ENCODE data around the gene BCO2.
"Not testable (repeated sequence)": the region's sequence is repeated elsewhere in the genome, so short reads cannot be mapped to it uniquely, and the experiment has no call there.

BCO2 gene

DNA sequence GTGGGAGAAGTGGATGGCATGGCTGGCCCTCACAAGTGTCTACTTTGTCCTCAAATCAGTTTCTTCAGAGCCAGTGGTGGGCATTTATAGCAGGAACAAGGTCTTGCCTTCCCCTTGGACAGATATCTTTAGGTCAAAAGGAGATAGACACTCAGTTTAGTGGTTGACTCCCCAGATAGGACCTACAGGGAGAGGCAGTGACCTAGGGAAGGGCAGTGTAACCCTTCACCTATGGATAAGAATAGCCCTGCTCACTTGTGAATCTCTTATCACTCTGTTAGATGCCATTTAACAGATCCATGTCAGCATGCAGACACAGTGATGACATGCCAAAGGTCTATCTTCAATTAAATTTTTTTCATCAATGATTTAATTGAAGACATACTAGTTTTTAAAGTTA lies 11.0 kb downstream of the BCO2 start:
- no peak overlapping the region for H3K27ac ChIP-seq
- TF ChIP-seq, protein P1, sequence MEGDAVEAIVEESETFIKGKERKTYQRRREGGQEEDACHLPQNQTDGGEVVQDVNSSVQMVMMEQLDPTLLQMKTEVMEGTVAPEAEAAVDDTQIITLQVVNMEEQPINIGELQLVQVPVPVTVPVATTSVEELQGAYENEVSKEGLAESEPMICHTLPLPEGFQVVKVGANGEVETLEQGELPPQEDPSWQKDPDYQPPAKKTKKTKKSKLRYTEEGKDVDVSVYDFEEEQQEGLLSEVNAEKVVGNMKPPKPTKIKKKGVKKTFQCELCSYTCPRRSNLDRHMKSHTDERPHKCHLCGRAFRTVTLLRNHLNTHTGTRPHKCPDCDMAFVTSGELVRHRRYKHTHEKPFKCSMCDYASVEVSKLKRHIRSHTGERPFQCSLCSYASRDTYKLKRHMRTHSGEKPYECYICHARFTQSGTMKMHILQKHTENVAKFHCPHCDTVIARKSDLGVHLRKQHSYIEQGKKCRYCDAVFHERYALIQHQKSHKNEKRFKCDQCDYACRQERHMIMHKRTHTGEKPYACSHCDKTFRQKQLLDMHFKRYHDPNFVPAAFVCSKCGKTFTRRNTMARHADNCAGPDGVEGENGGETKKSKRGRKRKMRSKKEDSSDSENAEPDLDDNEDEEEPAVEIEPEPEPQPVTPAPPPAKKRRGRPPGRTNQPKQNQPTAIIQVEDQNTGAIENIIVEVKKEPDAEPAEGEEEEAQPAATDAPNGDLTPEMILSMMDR (conservative IDR thresholded peaks at IDR 0.05) = no peak

DNA sequence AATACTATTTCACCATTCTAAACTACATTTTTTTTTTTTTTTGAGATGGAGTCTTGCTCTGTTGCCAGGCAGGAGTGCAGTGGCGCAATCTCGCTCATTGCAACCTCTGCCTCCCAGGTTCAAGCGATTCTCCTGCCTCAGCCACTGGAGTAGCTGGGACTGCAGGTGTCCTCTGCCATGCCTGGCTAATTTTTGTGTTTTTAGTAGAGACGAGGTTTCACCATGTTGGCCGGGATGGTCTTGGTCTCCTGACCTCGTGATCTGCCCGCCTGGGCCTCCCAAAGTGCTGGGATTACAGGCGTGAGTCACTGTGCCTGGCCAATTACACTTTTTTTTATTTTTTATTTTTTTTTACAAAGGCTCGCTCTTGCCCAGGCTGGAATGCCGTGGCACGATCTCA lies 19.8 kb downstream of the BCO2 start:
- H3K27ac ChIP-seq = not testable (repeated sequence)

DNA sequence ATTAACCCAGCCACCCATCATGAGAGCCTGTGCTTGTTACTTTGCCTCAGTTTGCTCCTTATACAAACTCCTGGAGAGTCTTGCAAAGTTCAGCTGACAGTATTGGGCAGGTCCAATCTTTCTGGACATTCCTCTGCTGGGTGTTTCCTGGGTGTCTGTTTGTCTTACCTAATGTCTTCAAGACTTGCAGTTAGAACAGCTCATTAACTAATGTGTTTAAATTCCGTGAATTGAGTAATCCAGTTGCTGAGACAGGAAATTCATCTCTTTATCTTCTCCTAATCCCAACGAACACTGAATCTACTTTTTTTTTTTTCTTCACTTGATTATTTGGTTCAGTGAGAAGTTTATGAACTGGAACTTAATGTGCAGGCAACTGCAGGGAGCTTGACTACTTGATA lies 20.6 kb downstream of the BCO2 start:
- TF ChIP-seq, protein P1 (conservative IDR thresholded peaks at IDR 0.05) = no peak
- H3K27ac ChIP-seq = no peak overlapping the region

DNA sequence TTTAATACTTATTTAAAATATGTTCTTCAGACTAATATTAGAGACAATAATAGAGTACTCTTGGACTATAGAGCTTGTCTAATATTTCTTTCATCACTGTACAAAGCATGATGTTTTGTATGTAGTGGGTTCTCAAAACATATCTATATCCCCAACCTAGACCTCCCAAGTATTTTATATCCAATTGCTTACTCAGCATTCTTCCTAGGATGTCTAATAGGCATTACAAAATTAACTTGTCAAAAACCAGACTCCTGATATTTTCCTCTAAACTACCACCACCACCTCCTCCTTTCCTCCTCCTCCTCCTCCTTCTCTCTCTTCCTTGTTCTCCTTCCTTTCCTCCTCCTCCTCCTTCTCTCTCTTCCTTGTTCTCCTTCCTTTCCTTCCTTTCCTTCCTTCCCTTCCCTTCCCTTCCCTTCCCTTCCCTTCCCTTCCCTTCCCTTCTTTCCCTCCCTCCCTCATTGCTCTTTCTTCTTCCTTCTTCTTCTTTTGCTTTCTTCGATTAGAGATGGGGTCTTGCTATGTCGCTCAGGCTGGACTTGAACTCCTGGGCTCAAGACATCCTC lies 21.3 kb downstream of the BCO2 start:
- no peak overlapping the region for H3K27ac ChIP-seq
- TF ChIP-seq, protein P1 (conservative IDR thresholded peaks at IDR 0.05) = no peak

DNA sequence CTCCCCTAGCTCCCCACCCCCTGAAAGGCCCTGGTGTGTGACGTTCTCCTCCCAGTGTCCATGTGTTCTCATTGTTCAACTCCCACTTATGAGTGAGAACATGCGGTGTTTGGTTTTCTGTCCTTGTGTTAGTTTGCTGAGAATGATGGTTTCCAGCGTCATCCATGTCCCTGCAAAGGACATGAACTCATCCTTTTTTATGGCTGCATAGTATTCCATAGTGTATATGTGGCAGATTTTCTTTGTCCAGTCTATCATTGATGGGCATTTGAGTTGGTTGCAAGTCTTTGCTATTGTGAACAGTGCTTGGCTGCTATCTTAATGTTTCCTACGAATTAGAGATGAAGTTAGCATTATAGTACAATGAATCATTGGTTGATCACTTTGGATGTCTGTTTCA lies 23.8 kb downstream of the BCO2 start:
- H3K27ac ChIP-seq = not testable (repeated sequence)

DNA sequence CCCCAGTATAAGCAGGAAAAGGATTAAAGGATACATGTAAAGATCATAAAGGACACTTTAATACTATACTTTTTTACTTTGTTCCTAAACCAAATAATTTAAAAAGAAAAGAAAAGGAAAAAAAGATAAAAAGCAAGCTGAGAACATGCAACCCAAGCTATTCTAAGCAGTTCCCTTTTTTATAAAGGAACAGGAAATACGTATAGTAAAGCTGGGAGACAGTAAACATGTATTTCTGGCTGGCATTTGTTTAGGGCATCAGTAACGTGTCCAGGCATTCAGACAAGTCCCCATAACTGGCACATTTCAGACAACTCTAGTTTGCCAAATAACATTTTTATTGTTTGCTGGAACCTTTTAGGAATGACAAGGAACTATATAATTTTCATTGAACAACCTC lies 24.9 kb downstream of the BCO2 start:
- no peak overlapping the region for H3K27ac ChIP-seq
- TF ChIP-seq, protein P1 (conservative IDR thresholded peaks at IDR 0.05) = no peak

DNA sequence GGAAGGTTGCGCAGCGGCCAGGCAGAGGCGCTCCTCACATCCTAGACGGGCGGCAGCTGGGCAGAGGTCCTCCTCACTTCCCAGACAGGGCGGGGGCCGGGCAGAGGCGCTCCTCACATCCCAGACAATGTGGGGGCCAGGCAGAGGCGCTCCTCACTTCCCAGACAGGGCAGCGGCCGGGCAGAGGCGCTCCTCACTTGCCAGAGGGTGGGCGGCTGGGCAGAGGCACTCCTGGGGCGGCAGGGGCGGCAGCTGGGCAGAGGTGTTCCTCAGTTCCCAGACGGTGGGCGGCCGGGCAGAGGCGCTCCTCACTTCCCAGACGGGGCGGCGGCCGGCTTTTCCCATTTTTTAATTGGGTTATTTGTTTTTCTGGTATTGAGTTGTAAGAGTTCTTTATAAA lies 30.8 kb downstream of the BCO2 start:
- TF ChIP-seq, protein P1 (conservative IDR thresholded peaks at IDR 0.05) = no peak
- H3K27ac ChIP-seq = no peak overlapping the region

DNA sequence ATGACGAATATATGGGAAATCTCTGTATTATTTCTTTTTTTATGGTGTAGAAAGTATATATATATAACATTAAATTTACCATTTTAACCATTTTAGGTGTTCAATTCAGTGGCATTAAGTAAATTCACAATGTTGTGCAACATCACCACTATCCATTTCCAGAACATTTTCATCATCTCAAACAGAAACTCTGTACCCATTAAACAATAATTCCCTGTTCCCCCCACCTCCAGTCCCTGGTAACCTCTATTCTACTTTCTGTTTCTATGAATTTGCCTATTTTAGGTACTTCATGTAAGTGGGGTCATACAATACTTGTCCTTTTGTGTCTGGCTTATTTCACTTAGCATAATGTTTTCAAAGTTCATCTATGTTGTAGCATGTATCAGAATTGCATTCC lies 35.6 kb downstream of the BCO2 start:
- TF ChIP-seq, protein P1 (conservative IDR thresholded peaks at IDR 0.05) = no peak
- H3K27ac ChIP-seq = no peak overlapping the region

DNA sequence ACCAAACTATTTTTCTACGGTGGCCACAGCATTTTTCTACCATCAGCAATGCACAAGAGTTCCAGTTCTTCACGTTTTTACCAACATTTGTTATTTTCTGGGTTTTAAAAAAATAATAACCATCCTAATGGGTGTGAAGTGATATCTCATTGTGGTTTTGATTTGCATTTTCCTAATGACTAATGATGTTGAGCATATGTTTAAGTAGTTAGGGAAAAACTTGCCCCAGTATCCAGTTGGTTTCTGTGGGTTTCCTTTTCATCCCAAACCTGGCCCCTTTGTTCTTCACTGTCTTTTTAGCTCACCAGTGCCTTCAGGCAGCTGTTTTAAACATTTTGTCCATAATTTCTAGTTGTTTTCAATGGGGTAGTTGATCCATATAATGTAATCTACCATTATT lies 36.2 kb downstream of the BCO2 start:
- H3K27ac ChIP-seq = no peak overlapping the region
- TF ChIP-seq, protein P1 (conservative IDR thresholded peaks at IDR 0.05) = no peak

Data from VCaP (cell line).